ENCODE results near the gene LDLRAD4.

GRCh38 chr18:13309031-13309747, 90.6 kb downstream of the LDLRAD4 start:
- TF ChIP-seq TARDBP (IDR thresholded peaks at IDR 0.05) = no peak
- no peak for TF ChIP-seq SP1 (IDR thresholded peaks at IDR 0.05)
- TF ChIP-seq FOXM1 (IDR thresholded peaks at IDR 0.05; ENCODE audit: borderline replicate concordance) = no peak
- no peak for TF ChIP-seq ARNT (IDR thresholded peaks at IDR 0.05)
- TF ChIP-seq SUZ12 (IDR thresholded peaks at IDR 0.05) = no peak
- TF ChIP-seq L3MBTL2 (conservative IDR thresholded peaks at IDR 0.05) = no peak
- no peak for TF ChIP-seq BHLHE40 (IDR thresholded peaks at IDR 0.05; ENCODE audit: borderline replicate concordance)
- TF ChIP-seq FOXK2 (IDR thresholded peaks at IDR 0.05) = no peak
- no peak for TF ChIP-seq LEF1 (IDR thresholded peaks at IDR 0.05; ENCODE audit: borderline replicate concordance)
- TF ChIP-seq PKNOX1 (IDR thresholded peaks at IDR 0.05) = no peak
- no peak for TF ChIP-seq ZNF384 (IDR thresholded peaks at IDR 0.05)
- TF ChIP-seq CTBP1 (IDR thresholded peaks at IDR 0.05; ENCODE audit: borderline replicate concordance) = no peak

Data from HEK293T (cell line).